ENCODE measurements around the gene EPHA6.
"Not testable (repeated sequence)": the region's sequence is repeated elsewhere in the genome, so short reads cannot be mapped to it uniquely, and the experiment has no call there.

Gene EPHA6

GRCh38 chr3:97464035-97464434 is 649.6 kb downstream of the EPHA6 start:
- DNase-seq (ENCODE audit: low read depth) = no peak

DNA sequence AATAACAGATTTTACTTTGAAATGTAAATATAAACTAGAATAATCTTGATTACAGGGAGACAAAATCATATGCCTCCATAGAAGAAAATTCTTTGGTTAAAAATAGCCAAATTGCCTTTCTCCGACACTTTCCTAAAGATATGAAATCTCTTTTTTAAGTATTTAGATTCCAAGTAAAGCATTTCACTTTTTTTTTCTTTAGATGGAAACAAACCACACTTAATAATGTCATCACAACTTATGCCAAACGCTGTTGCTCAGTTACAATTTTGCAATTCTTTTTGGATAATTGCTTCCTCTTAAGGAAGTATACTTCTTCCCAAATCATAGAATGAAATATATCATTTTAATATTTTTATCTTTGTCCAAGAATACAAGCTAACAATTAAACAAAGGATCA is 656.1 kb downstream of the EPHA6 start:
- DNase-seq (ENCODE audit: low read depth) = no peak

DNA sequence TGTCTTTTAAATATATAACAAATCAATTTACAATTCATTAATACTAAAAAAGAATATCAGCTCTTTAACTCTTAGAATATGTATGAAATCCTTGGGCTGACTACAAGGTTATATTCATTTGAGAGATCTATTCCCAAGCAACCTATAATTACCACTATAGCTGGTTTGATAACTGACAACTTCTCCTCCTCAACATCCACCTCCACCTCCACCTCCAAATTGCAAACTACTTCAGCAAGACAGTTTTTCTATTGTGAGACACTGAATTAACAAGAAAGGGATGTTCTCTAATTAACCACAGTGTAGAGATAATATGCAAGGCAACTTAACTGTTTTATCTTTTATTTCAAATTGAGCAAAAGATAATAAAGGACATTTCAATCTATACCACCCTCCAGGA is 665.3 kb downstream of the EPHA6 start:
- DNase-seq (ENCODE audit: low read depth) = no peak

DNA sequence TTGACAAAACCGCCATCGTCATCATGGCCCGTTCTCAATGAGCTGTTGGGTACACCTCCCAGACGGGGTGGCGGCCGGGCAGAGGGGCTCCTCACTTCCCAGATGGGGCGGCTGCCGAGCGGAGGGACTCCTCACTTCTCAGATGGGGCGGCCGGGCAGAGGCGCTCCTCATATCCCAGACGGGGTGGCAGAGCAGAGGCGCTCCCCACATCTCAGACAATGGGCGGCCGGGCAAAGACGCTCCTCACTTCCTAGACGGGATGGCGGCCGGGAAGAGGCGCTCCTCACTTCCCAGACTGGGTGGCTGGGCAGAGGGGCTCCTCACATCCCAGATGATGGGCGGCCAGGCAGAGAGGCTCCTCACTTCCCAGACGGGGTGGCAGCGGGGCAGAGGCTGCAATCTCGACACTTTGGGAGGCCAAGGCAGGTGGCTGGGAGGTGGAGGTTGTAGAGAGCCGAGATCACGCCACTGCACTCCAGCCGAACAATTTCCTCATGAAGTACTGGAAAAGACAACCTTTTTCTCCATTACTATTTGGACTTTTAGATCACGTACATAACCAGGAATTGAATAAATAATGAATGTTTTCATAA is 666.4 kb downstream of the EPHA6 start:
- not testable (repeated sequence) for DNase-seq (ENCODE audit: low read depth)

DNA sequence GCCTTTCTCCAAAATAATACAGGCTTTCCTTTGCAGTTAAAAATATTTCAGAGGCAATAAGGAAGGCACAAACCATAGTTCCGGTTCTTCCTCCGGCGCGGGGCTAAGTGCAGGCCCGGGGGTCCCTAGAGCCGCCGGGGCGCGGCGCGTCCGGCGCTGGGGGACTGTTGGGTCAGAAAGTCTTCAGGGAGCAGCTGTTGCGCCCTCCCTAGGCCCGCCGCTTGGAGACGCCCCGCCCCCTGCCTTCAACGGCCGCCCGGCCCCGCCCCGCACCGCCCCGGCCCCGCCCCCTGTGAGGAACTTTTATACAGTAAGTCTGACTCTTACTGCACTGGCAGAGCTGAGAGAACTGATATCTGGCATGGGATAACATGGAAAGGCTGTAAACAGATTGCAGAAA is 667.0 kb downstream of the EPHA6 start:
- DNase-seq (ENCODE audit: low read depth) = no peak

- no peak for DNase-seq (ENCODE audit: low read depth)
Observed at GRCh38 chr3:97485206-97485605, 670.8 kb downstream of the EPHA6 start.

DNA sequence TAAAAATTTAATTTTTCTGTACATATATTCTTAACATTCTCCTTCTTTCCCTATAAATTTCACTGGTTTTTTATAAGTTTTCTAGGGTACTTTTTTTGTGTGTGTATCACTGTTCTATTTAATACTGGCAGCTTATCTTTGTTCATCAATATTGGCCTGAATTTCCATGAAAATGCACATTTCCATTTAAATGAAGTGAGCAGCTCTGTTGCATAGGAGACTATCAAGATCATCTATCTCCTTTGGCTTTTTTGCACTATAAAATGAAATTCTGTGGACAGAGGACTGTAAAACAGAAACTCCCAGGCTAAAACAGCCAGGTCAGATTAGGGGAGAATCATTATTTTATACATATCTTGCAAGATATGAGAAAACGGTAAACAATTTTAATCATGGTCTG is 673.2 kb downstream of the EPHA6 start:
- DNase-seq (ENCODE audit: low read depth) = no peak

DNA sequence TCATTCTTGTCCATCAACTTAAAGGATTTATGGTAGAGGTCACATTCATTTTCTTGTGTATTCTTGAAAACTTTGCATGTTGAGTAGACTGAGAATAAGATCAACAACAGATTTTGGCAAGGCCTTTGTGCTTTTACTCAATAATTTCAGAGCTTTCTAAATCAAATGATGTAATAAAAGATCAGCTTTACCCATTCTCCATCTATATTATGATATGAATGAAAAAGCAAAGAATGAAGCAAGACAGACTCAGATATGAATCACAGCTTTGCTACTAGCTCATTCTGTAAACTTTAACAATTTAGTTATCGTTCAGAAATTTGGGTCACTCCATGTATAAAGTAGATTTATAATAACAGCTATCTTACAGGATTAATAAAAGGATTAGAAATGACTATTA is 674.3 kb downstream of the EPHA6 start:
- no peak for DNase-seq (ENCODE audit: low read depth)

GRCh38 chr3:97495896-97496295 is 681.5 kb downstream of the EPHA6 start:
- no peak for DNase-seq (ENCODE audit: low read depth)

DNA sequence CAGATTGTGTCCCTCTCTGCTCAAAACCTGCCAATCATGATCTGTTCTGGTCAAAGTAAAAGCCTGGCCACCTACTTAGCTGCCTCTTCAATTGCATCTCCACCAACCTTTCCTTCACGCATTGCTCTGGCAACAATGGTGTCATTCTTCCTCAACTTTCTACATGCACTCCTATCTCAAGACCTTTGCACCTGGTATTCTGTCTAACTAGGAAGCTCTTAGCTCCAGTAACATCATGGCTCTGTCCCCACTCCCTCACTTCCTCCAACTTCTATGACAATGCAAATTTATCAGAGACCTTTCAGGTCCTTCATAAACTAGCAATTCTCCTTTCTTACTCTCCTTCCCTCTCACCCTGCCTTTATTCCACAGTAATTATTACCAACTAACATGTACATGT is 682.7 kb downstream of the EPHA6 start:
- DNase-seq (ENCODE audit: low read depth) = no peak

DNA sequence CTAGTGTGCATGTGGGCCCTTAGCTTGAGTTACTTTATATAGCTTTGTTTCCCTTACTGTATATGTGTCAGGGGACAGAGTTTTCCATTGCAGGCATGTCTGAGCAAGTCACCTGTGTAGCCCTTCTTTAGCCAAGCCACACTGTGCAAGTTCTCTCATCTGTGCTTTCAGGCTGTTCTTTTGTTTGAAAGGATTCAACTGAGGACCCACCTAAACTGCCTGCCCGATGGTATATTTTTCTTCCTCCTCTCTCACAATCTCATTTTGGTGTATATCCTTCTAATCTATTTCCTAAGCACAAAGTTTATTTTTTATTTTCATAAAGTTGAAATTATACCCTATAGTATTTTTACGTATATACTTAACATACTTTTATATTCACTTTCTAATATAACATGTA is 690.1 kb downstream of the EPHA6 start:
- no peak for DNase-seq (ENCODE audit: low read depth)

DNA sequence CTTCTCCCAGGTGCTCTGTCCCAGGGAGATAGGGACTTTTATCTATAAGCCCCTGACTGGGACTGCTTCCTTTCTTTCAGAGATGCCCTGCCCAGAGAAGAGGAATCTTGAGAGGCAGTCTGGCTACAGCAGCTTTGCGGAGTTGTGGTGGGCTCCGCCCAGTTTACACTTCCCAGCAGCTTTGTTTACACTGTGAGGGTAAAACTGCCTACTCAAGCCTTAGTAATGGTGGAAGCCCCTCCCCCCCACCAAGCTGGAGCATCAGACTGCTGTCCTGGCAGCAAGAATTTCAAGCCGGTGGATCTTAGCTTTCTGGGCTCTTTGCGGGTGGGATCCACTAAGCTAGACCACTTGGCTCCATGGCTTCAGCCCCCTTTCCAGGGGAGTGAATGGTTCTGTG is 696.4 kb downstream of the EPHA6 start:
- DNase-seq (ENCODE audit: low read depth) = no peak

DNA sequence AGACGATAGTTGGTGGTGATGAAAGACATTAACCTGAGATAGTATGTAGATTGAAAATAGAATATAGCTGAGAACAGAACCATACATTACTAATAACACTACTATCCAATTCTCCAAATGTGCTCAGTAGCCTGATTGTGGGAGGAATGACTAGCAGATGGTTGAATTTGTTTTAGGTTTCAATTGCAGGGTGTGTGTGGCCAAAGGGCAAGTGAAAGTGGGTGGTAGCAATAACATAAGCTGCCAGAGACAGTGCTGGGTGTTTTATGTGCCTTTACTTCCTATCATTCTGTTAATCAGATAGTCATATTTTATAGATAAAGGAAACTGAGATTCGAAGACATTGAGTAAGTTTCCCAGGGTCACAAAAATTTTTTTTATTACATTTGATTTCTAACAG is 700.7 kb downstream of the EPHA6 start:
- no peak for DNase-seq (ENCODE audit: low read depth)

- DNase-seq (ENCODE audit: low read depth) = no peak
Observed at GRCh38 chr3:97530691-97531090, 716.3 kb downstream of the EPHA6 start.

- not testable (repeated sequence) for DNase-seq (ENCODE audit: low read depth)
Observed at GRCh38 chr3:97547573-97547972, 733.2 kb downstream of the EPHA6 start.

DNA sequence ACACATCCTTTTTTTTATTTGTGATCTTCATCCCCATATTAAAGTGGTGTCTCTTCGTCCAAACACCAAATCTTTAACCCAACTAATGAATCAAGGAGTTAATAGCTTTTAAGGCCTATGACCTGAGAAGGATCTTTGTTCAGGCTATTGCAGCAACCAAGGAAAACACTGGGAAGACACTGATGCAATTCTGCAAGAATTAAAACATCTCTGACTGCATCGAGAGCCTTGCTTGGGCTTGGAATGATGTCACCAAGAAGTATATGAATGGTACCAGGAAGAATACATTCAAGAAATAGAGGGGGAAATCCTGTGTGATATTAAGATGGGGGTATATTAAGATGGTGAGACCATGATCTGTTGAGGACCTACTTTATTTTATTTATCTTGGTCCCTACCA is 736.0 kb downstream of the EPHA6 start:
- DNase-seq (ENCODE audit: low read depth) = no peak

DNA sequence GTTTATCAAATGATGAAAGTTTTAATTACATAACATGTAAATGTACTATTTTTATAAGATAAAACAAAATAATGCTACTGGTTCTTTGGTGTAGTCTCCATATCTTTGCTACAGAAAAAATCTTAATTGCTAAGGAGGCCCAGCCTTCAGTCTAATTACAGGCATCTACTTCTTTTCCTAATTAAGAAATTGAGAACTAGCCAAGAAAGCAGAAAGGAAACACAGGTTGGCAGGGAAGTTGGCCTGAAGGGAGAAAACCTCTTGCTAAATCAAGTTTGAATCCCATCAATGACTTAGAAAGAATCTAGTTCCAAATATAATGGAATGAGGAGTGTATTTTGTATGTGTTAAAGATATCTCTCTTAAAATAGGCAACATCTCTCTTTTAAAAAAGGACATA is 737.8 kb downstream of the EPHA6 start:
- DNase-seq (ENCODE audit: low read depth) = no peak

GRCh38 chr3:97575742-97576141 is 761.3 kb downstream of the EPHA6 start:
- no peak for DNase-seq (ENCODE audit: low read depth)

- DNase-seq (ENCODE audit: low read depth) = no peak
Observed at GRCh38 chr3:97576221-97576620, 761.8 kb downstream of the EPHA6 start.

DNA sequence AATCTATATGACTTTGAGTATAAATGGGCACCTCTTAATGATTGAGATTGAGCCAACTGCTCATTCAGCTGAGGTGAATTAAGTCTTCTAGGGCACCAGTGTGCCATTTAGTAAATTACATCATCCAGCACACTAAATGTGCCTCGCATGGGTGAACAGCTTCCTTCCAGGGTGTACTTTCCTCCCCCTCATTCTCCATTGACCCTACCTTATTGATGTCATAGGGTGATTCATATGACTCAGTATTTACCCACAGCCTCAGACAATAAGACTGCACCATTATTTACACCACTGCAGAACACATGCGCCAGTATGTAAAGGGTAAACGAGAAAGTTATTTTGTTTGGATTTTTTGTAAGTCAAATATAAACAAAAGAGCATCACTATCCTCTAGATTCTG is 765.0 kb downstream of the EPHA6 start:
- DNase-seq (ENCODE audit: low read depth) = no peak

DNA sequence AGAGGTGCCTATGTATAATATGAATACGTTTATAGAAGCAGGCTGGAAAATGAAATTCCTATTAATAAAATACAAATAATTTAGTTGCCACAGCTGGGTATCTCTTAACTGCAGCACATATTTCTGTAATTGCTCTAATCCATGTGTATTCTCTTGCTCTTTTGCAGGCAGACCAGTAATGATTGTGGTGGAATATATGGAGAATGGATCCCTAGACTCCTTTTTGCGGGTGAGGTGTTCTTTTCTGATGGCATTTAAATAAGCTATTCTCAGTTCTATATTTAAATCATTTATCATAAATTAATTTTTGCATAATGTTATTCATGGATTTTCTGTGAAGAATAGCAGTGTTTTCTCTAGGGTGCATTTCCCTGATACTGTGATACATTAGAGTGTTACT is 796.2 kb downstream of the EPHA6 start:
- DNase-seq (ENCODE audit: low read depth) = no peak

- no peak for DNase-seq (ENCODE audit: low read depth)
Observed at GRCh38 chr3:97612632-97613031, 798.2 kb downstream of the EPHA6 start.

- DNase-seq (ENCODE audit: low read depth) = no peak
Observed at GRCh38 chr3:97613139-97613538, 798.7 kb downstream of the EPHA6 start.

GRCh38 chr3:97620514-97620913 is 806.1 kb downstream of the EPHA6 start:
- DNase-seq (ENCODE audit: low read depth) = not testable (repeated sequence)

- DNase-seq (ENCODE audit: low read depth) = no peak
Observed at GRCh38 chr3:97636465-97636864, 822.1 kb downstream of the EPHA6 start.

Data from fibroblast of gingiva (primary cell).